Fibroblast of lung (primary cell): ENCODE data around the gene CACNB2. TPM values are rescaled to one million over a fixed set of nuclear protein-coding genes. Genes with fewer than 3 reads are reported as not detected.

Experiments
- DNase-seq, 2 donors: peaks; one replicate each; pipeline versions ENCODE4 v3.0.0 to v3.0.0-alpha.2; 2010; ENCODE audit warnings: low read depth in 2 of 2
- H2AFZ ChIP-seq: 2 replicates; pipeline ENCODE4 v1.5.1; 2012; ENCODE audit warnings: low read length, control low read depth, inconsistent platforms
- H3K27ac ChIP-seq: 2 replicates; pipeline ENCODE4 v1.5.1; 2011; ENCODE audit warnings: low read length, control low read depth; ENCODE audit not compliant: insufficient read depth
- H3K27me3 ChIP-seq: 2 replicates; pipeline ENCODE4 v1.5.1; 2011; ENCODE audit warnings: mild to moderate bottlenecking, low read length; ENCODE audit not compliant: control insufficient read depth, insufficient read depth
- H3K36me3 ChIP-seq: 2 replicates; pipeline ENCODE4 v1.5.1; 2011; ENCODE audit warnings: low read length; ENCODE audit not compliant: control insufficient read depth, insufficient read depth
- H3K4me1 ChIP-seq: 2 replicates; pipeline ENCODE4 v1.5.1; 2011; ENCODE audit warnings: low read length; ENCODE audit not compliant: control insufficient read depth, insufficient read depth; ENCODE audit errors: extremely low read depth
- H3K4me2 ChIP-seq: 2 replicates; pipeline ENCODE4 v1.5.1; 2011; ENCODE audit warnings: low read length, control low read depth; ENCODE audit not compliant: insufficient read depth; ENCODE audit errors: extremely low read depth
- H3K4me3 ChIP-seq, 4 experiments: fragments of 200-600 bp in 1 of 4; sonication (generic) in 1 of 4; replicated peaks in 1 of 4; 2 replicates each; pipeline ENCODE4 v1.5.1; 2011 to 2016; ENCODE audit warnings: low read length in 4 of 4, low read depth in 3 of 4, mild to moderate bottlenecking in 3 of 4, control low read depth in 2 of 4, inconsistent platforms in 1 of 4, mixed read lengths in 1 of 4; ENCODE audit not compliant: insufficient read depth in 1 of 4; ENCODE audit errors: control extremely low read depth in 1 of 4
- H3K79me2 ChIP-seq: 2 replicates; pipeline ENCODE4 v1.5.1; 2012; ENCODE audit warnings: mild to moderate bottlenecking, low read length, inconsistent platforms; ENCODE audit not compliant: control insufficient read depth, insufficient read depth
- H3K9ac ChIP-seq: 2 replicates; pipeline ENCODE4 v1.5.1; 2011; ENCODE audit warnings: mild to moderate bottlenecking, low read length, control low read depth; ENCODE audit not compliant: insufficient read depth
- H3K9me3 ChIP-seq: 2 replicates; pipeline ENCODE4 v1.5.1; 2012; ENCODE audit warnings: low read depth, low read length; ENCODE audit not compliant: control insufficient read depth, insufficient read depth
- H4K20me1 ChIP-seq: 2 replicates; pipeline ENCODE4 v1.5.1; 2011; ENCODE audit warnings: low read length; ENCODE audit not compliant: control insufficient read depth, insufficient read depth; ENCODE audit errors: extremely low read depth
- EZH2 ChIP-seq: IDR thresholded peaks from 2 replicates; pipeline ENCODE4 v1.5.1; 2012; ENCODE audit warnings: low read length, control low read depth, mild to moderate bottlenecking; ENCODE audit errors: missing control alignments
- polyA plus RNA-seq, 2 donors: library from polyadenylated mRNA; depleted of rRNA in 1 of 2; stranded (reverse) in 1 of 2; unstranded in 1 of 2; fragments of >200 nt; gene quantifications; 2 replicates each; pipeline ENCODE4 v1.2.1, GENCODE V29; 2011 to 2012; ENCODE audit warnings: missing spikeins in 1 of 2
- total RNA-seq: library from RNA; depleted of rRNA; stranded (reverse); fragments of >200 nt; gene quantifications from 2 replicates; pipeline ENCODE4 v1.2.1, GENCODE V29; 2014
- TF ChIP-seq, protein P1 (sequence below), 2 donors: IDR thresholded peaks in 1 of 2; conservative IDR thresholded peaks in 1 of 2; 1 replicate in 1 of 2; 2 replicates in 1 of 2; pipeline ENCODE4 v1.5.1; 2011 to 2012; ENCODE audit warnings: low read length in 2 of 2, control low read depth in 1 of 2, inconsistent platforms in 1 of 2, low read depth in 1 of 2, mild to moderate bottlenecking in 1 of 2

CACNB2 gene
- total and polyA plus RNA-seq, 2 donors (not counting 1 experiment from before 2014, with no cell fraction given): 0.66 to 0.70 TPM

DNA sequence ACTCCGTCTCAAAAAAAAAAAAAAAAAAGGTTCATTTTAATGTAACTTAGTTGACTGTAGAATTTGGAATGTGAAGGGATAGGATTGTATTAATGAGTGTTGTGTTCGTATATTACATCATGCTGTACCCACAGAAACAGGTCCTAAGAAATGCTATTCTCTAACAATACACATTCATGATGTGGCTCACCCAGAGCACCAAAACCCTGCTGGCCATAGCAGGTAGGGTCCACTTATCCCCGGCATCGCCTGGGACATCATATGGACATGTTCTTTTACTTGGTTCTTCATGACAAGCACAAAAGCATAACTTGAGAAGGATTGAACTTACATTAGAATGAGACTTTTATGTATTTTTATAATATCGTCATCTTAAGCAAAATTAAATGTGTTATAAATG, 241.5 kb downstream of the CACNB2 start:
- DNase-seq: no peak
- Histone ChIP-seq H3K36me3 (no peaks in the 10 kb centered on the region), H3K79me2 (no peaks in the 10 kb centered on the region), H3K4me3 (no peak overlapping the region), H3K4me2 (no peak overlapping the region), H3K9ac (no peak overlapping the region), H3K4me1 (no peaks in the 10 kb centered on the region), H2AFZ (no peak overlapping the region), H3K9me3 (no peaks in the 10 kb centered on the region), H3K27me3 (no peaks in the 10 kb centered on the region), H3K27ac (no peak overlapping the region), H4K20me1 (no peaks in the 10 kb centered on the region)
- TF ChIP-seq, protein P1, sequence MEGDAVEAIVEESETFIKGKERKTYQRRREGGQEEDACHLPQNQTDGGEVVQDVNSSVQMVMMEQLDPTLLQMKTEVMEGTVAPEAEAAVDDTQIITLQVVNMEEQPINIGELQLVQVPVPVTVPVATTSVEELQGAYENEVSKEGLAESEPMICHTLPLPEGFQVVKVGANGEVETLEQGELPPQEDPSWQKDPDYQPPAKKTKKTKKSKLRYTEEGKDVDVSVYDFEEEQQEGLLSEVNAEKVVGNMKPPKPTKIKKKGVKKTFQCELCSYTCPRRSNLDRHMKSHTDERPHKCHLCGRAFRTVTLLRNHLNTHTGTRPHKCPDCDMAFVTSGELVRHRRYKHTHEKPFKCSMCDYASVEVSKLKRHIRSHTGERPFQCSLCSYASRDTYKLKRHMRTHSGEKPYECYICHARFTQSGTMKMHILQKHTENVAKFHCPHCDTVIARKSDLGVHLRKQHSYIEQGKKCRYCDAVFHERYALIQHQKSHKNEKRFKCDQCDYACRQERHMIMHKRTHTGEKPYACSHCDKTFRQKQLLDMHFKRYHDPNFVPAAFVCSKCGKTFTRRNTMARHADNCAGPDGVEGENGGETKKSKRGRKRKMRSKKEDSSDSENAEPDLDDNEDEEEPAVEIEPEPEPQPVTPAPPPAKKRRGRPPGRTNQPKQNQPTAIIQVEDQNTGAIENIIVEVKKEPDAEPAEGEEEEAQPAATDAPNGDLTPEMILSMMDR (conservative IDR thresholded peaks at IDR 0.05 in 1 of 2, IDR thresholded peaks at IDR 0.05 in 1 of 2; ENCODE audit: low read depth in 1 of 2, low read length in 2 of 2): no peak

DNA sequence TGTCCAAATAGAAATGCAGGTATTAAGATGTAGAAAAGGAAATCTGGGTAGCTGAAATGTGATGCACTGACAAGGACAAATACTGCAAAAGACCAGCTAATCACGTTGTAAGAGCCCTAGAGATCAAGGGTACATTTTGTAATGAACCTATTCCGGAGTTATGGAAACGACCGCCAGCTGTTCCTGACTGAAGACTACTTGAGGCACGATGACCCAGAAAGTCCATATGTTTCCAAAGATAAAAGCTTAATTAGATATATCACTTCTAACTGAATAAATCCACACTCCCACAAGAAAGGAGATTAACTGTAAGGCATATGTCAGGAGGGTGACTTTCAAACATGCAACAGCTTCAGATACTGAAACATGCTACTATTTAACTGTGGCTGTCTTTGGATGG, 257.7 kb downstream of the CACNB2 start:
- Histone ChIP-seq H3K4me2 (no peak overlapping the region), H3K36me3 (no peaks in the 10 kb centered on the region), H3K4me3 (no peak overlapping the region), H4K20me1 (no peaks in the 10 kb centered on the region), H3K9ac (no peak overlapping the region), H3K4me1 (no peaks in the 10 kb centered on the region), H3K27me3 (no peaks in the 10 kb centered on the region), H3K79me2 (no peaks in the 10 kb centered on the region), H3K27ac (no peak overlapping the region), H3K9me3 (no peaks in the 10 kb centered on the region), H2AFZ (no peak overlapping the region)
- no peak for DNase-seq
- no peak for TF ChIP-seq EZH2
- TF ChIP-seq, protein P1 (conservative IDR thresholded peaks at IDR 0.05 in 1 of 2, IDR thresholded peaks at IDR 0.05 in 1 of 2; ENCODE audit: low read depth in 1 of 2, low read length in 2 of 2): no peak

DNA sequence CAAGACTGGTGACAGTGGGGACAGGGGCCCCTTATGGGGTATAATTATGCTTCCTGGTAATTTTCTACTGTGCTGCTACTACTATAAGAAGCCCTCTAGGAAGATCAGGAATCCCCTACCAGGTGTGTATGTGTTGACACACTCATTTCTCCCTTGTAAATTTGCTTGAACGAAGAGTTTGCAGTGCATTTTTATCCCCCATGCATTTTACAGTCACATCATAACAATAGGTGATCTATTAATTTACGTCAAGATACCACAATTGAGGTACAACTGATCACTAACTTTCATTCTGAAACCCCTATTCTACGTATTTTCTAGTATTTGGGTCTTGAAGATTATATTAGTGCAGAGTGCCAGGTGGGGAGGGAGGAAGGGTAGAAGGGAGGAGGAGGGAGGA, 258.9 kb downstream of the CACNB2 start:
- Histone ChIP-seq H3K27ac (no peak overlapping the region), H3K27me3 (no peaks in the 10 kb centered on the region), H2AFZ (no peak overlapping the region), H3K4me1 (no peaks in the 10 kb centered on the region), H3K4me2 (no peak overlapping the region), H3K9me3 (no peaks in the 10 kb centered on the region), H3K36me3 (no peaks in the 10 kb centered on the region), H3K9ac (no peak overlapping the region), H4K20me1 (no peaks in the 10 kb centered on the region), H3K4me3 (no peak overlapping the region), H3K79me2 (no peaks in the 10 kb centered on the region)
- TF ChIP-seq EZH2: no peak
- TF ChIP-seq, protein P1 (conservative IDR thresholded peaks at IDR 0.05 in 1 of 2, IDR thresholded peaks at IDR 0.05 in 1 of 2; ENCODE audit: low read depth in 1 of 2, low read length in 2 of 2): no peak
- no peak for DNase-seq
